Stimulated activated CD4-positive, alpha-beta T cell treated with anti-CD3 and anti-CD28 coated beads, Interleukin-15, amount 100 ng/mL, for 1 hour (primary cell): ENCODE measurements around the gene RAB3GAP2.
"Not testable (repeated sequence)": the region's sequence is repeated elsewhere in the genome, so short reads cannot be mapped to it uniquely, and the experiment has no call there.

ENCODE experiments used
- DNase-seq, 2 donors: peaks; one replicate each; pipeline ENCODE4 v3.0.0-alpha.2; 2020; ENCODE audit warnings: low read depth in 1 of 2, low spot score in 1 of 2

Gene RAB3GAP2

DNA sequence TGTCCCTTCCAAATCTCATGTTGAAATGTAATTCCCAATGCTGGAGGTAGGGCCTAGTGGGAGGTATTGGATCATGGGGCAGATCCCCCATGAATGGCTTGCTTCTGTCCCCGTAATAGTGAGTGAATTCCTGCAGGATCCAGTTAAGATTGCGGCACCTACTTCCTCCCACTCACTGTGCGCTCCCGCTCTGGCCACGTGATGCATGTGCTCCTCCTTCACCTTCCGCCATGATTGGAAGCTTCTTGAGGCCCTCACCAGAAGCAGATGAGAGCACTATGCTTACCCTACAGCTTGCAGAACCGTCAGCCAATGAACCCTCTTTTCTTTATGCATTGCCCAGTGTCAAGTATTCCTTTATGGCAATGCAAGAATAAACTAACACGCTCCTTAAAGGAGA is 14.9 kb upstream of the RAB3GAP2 start:
- DNase-seq, result no peak

- DNase-seq, result no peak
Measured at GRCh38 chr1:220283625-220284024, 11.4 kb upstream of the RAB3GAP2 start.

DNA sequence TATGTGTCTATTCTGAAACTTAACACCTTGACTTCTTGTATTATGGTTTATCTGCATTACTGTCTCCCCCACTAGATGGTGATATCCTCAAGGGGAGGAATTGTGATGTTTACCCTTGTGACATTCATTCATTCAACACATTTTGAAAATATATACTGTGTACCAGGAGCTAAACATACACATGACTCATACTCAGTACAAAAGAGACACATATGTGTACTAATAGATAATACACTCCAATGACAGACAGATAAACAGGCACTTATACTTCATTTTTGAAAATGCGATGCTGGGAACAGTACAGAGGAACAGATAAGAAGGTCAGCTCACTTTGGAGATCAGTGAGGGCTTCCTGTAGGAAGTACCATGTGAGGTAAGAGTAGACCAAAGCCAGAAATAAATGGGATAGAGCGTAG is 8.9 kb upstream of the RAB3GAP2 start:
- no peak for DNase-seq

- no peak for DNase-seq
Measured at GRCh38 chr1:220280249-220280648, 8.0 kb upstream of the RAB3GAP2 start.

- no peak for DNase-seq
Measured at GRCh38 chr1:220278991-220279390, 6.7 kb upstream of the RAB3GAP2 start.

DNA sequence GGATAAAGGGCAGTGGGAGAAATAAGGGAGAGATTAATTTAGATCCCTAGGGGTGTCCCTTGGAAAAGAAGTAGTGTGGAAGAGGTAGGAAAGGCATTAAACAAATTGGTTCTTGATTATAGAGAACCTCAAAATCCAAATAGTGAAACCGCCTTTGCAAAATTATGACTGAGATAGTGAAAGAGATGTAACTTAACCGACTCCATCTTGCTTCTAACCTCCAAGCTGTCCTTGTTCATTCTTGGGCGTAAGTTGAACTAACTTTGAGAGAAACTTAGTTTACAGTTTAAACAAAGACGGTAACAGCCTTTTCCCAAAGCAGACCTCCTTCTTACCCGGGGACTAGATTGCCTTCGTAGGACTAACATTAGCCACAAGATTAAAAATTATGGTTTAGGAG is 3.2 kb upstream of the RAB3GAP2 start:
- no peak for DNase-seq

DNA sequence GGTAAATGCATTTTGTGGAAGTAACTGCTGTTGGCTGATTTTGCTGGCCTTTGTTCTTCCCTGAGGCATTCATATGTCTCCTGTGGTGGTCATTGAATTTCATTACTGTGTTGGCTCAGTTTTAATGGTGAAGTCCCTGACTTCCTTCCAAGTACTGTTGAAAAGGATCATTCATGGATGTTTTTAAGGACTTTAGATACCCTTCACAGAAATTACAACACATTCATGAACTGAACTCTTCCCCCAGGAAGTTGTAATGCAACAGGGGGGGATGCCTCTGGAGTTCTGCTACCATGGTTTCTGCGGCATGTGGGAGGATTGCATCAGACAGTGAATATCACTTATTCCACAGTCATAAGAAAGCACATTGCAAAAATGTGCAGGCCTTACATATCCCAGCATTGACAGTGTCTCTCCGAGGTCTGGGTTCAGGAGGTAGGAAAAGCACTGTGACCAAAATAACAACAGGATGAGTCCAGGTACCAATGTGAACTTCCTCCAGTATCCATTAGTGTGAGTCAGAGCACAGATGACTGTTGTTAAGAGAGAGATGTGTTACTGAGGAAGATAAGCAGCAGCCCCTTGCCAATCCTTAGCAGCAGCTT is 2.1 kb upstream of the RAB3GAP2 start:
- DNase-seq, result no peak

- DNase-seq, result no peak
Measured at GRCh38 chr1:220272841-220273090, 513 bp upstream of the RAB3GAP2 start.

DNA sequence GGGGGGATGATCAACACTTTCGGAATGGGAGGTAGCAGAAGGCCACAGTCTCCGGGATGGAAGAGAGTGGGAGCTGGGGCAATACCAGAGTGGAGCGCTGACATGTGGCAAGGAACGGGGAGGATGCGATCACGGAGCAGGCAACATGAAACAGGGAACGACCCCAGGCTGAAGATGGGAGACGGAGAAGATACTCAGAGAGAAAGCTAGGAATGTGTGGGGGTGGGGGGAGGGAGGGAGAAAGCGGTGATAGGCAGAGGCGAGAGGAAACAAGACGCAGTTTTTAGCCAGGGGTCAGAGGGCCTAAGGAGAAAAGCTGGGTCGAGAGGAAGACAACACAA is 577 bp downstream of the RAB3GAP2 start:
- no peak for DNase-seq

GRCh38 chr1:220269036-220269435 is 3.2 kb downstream of the RAB3GAP2 start:
- no peak for DNase-seq

DNA sequence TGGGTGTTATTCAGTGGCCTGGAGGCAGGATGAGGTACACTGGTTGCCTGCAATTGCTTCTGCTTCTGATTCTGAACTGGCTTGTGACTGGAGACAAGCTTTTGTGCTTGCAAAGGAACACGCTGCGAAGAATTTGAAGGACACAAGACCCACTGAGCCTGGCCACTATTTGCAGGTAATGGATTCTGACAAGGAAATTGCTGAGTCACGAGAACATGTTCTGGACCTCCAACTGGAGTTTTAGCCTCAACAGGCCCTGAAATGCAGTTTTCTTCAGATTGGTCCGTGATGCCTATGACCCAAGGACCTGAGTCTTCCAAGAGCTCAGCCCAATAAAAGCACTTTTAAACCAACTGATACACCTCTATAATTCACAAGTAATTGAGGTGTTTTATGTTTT is 4.6 kb downstream of the RAB3GAP2 start:
- DNase-seq, result no peak

DNA sequence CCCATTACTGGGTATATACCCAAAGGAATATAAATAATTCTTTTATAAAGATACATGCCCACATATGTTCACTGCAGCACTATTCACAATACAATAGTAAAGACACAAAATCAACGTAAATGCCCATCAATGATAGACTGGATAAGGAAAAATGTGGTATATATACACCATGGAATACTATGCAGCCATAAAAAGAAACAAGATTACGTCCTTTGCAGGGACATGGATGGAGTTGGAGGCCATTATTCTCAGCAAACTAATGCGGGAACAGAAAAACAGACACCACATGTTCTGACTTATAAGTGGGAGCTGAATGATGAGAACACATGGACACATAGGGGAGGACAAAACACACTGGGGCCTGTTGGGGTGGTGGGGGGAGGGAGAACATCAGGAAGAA is 12.0 kb downstream of the RAB3GAP2 start:
- DNase-seq, result not testable (repeated sequence)

DNA sequence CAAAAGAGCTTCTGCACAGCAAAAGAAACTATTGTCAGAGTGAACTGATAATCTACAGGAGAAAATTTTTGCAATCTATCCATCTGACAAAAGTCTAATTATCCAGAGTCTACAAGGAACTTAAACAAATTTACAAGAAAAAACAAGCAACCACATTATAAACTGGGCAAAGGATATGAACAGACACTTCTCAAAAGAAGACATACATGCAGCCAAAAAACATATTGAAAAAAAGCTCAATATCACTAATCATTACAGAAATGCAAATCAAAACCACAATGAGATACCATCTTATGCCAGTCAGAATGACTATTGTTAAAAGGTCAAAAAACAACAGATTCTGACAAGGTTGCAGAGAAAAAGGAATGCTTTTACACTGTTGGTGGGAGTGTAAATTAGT is 12.5 kb downstream of the RAB3GAP2 start:
- not testable (repeated sequence) for DNase-seq

DNA sequence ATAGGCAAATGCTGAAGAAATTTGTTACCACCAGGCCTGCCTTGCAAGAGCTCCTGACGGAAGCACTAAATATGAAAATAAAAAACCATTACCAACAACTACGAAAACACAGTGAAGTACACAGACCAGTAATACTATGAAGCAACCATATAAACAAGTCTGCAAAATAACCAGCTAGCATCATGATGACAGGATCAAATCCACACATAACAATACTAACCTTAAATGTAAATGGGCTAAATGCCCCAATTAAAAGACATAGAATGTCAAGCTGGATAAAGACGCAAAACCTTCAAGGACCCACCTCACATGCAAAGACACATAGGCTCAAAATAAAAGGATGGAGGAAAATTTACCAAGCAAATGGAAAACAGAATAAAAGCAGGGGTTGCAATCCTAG is 16.1 kb downstream of the RAB3GAP2 start:
- DNase-seq, result not testable (repeated sequence)

DNA sequence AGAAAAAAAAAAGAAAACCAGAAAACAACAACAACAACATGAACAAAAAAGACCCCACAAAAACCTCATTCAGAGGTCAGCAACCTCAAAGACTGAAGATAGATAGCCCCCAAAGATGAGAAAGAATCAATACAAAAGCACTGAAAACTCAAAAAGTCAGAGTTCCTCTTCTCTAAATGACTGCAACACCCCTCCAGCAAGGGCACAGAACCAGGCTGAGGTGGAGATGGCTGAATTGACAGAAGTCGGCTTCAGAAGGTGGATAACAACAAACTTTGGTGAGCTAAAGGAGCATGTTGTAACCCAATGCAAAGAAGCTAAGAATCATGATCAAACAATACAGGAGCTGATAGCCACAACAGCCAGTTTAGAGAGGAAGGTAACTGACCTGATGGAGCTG is 17.0 kb downstream of the RAB3GAP2 start:
- DNase-seq, result no peak

- DNase-seq, result not testable (repeated sequence)
Measured at GRCh38 chr1:220253290-220253689, 19.0 kb downstream of the RAB3GAP2 start.

GRCh38 chr1:220251272-220251671 is 21.0 kb downstream of the RAB3GAP2 start:
- DNase-seq, result no peak

DNA sequence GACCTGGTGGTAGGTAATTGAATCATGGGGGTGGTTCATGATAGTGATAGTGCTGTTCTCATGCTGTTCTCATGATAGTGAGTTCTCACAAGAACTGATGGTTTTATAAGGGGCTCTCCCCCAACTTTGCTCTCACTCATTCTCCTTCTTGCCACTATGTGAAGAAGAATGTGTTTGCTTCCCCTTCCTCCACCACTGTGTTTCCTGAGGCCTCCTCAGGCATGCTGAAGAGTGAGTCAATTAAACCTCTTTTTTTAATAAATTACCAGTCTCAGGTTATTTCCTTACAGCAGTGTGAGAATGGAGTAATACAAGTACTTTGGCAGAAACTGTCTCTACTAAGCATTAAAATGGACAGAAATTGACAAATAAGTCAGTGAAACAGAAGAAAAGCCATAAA is 21.6 kb downstream of the RAB3GAP2 start:
- no peak for DNase-seq

- no peak for DNase-seq
Measured at GRCh38 chr1:220249522-220249921, 22.7 kb downstream of the RAB3GAP2 start.

- not testable (repeated sequence) for DNase-seq
Measured at GRCh38 chr1:220248715-220249265, 23.5 kb downstream of the RAB3GAP2 start.

GRCh38 chr1:220245900-220246299 is 26.4 kb downstream of the RAB3GAP2 start:
- not testable (repeated sequence) for DNase-seq

- DNase-seq, result no peak
Measured at GRCh38 chr1:220243947-220244346, 28.3 kb downstream of the RAB3GAP2 start.

DNA sequence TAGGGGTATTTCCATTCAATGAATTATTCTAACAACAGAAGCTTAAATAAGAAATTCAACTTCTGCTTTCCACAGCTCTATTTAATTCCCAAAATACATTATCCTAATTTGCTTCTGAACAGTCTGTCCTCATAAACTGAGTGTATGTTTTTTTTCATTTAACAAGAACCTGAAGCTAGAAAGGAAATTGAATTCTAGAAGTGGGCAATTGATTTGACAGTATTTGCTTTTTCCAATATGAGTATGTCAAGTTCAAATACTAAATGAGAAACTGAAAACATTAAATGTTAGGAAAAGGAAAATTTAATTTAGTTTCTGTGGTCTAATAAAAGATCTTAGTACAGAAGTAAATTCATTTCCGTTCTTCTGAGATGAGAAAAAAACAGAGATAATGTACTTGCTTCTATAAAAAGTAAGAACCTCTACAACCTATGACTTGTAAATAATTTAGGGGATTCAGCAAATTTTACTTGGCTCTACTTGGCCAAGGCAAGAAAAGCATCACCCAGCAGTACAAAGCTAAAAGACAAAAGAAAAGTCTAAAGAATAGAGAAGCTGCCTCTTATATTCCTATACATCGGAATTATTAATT is 31.1 kb downstream of the RAB3GAP2 start:
- no peak for DNase-seq
